Sigmoid colon (tissue), 4 donors: ENCODE measurements around the gene C1orf74.

Experiments
- CTCF ChIP-seq, 4 experiments: fragments of 450-650 bp in 3 of 4; fragments of 200-600 bp in 1 of 4; IDR thresholded peaks; one replicate each; pipeline ENCODE4 v1.5.1; 2016 to 2019; ENCODE audit warnings: antibody characterized with exemption in 4 of 4, mild to moderate bottlenecking in 3 of 4, moderate library complexity in 2 of 4
- POLR2A ChIP-seq, 2 donors: fragments of 450-650 bp; IDR thresholded peaks; one replicate each; pipeline ENCODE4 v1.6.1; 2016; ENCODE audit warnings: antibody characterized with exemption in 2 of 2, mild to moderate bottlenecking in 2 of 2, moderate library complexity in 2 of 2
- POLR2AphosphoS5 ChIP-seq, 4 donors: sonication (generic); formaldehyde crosslinking; IDR thresholded peaks; one replicate each; pipeline ENCODE4 v1.6.1; 2017; ENCODE audit warnings: antibody characterized with exemption in 4 of 4

GRCh38 chr1:209749205-209749604 is 35.2 kb downstream of the C1orf74 start:
- TF ChIP-seq POLR2A (IDR thresholded peaks at IDR 0.05): no peak
- no peak for TF ChIP-seq CTCF (IDR thresholded peaks at IDR 0.05)
- no peak for TF ChIP-seq POLR2AphosphoS5 (IDR thresholded peaks at IDR 0.05)
